A549 (cell line): Measurements from ENCODE around the gene ELANE.

Experiments used
- KDM5A ChIP-seq: fragments of 200-600 bp; sonication (generic); IDR thresholded peaks from 2 replicates; pipeline ENCODE4 v1.6.1; 2016; ENCODE audit warnings: antibody characterized with exemption, mild to moderate bottlenecking
- PHF8 ChIP-seq: fragments of 200-600 bp; sonication (generic); IDR thresholded peaks from 2 replicates; pipeline ENCODE4 v1.6.1; 2016; ENCODE audit warnings: low read depth, mild to moderate bottlenecking, antibody characterized with exemption, moderate library complexity, borderline replicate concordance
- POLR2A ChIP-seq: IDR thresholded peaks from 2 replicates; pipeline ENCODE4 v1.6.1; 2012; ENCODE audit warnings: mild to moderate bottlenecking, low read length
- TFCP2L1 ChIP-seq: fragments of 250-450 bp; sonication (Bioruptor Pico); IDR thresholded peaks from 2 replicates; pipeline ENCODE4 v1.5.0; 2021; ENCODE audit warnings: mild to moderate bottlenecking
- TF ChIP-seq, protein P1 (sequence below): fragments of >200 bp; sonication (Bioruptor Twin); formaldehyde crosslinking; IDR thresholded peaks from 3 replicates; pipeline ENCODE4 v1.5.1; 2016

DNA sequence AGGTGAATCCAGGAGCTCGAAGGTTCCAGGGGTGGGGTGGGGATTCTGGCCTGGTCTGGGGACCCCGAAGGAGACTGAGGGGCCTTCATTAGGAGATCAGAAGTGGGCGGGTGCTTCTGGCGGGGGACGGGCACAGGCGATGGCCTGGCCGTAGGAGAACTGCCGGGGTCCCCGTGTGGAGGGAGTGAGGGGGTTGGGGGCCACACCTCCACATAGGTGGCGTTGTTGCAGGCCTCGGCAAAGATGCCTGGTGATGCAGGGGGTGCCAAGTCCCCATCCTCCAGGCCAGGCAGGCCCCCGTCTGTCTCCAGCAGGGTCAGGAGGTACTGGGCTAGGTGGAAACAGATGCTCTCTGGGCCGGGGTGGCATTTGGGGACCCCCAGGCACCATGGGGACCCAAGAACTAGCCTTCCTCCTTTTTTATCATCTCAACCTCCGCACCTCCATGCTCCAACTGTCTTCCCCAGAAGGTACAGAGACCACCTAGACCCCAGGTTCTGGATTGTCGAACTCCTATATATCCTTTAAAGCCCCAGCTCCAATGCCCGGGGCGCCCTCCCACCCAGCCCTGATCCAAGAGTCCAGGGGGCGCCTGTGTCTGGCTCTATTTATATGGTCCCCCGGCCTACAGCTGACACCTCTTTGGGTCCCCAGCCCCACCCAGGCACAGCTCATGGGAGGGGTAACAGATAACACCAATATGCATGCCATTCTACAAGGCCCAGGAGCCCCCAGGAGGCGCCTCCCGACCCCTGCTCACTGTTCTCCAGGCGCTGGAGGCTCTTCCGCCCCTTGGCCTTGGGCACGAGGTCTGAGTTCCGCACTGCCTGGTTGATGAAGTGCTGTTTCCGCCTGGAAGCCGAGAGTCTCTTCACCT lies 49.4 kb downstream of the ELANE start:
- TF ChIP-seq PHF8 (no peak), TFCP2L1 (CRISPR knock-in tag) (no peak), KDM5A (no peak), POLR2A (no peak)
- TF ChIP-seq, protein P1, sequence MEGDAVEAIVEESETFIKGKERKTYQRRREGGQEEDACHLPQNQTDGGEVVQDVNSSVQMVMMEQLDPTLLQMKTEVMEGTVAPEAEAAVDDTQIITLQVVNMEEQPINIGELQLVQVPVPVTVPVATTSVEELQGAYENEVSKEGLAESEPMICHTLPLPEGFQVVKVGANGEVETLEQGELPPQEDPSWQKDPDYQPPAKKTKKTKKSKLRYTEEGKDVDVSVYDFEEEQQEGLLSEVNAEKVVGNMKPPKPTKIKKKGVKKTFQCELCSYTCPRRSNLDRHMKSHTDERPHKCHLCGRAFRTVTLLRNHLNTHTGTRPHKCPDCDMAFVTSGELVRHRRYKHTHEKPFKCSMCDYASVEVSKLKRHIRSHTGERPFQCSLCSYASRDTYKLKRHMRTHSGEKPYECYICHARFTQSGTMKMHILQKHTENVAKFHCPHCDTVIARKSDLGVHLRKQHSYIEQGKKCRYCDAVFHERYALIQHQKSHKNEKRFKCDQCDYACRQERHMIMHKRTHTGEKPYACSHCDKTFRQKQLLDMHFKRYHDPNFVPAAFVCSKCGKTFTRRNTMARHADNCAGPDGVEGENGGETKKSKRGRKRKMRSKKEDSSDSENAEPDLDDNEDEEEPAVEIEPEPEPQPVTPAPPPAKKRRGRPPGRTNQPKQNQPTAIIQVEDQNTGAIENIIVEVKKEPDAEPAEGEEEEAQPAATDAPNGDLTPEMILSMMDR, result no peak
